OCI-LY3 (cell line): Measurements from ENCODE around the gene S100A4.

Experiments used
- H2AFZ ChIP-seq: fragments of 200-600, 300-600 bp; shearing (Covaris generic); 2 replicates; pipeline ENCODE4 v1.6.0; 2014; ENCODE audit warnings: antibody characterized with exemption, low read depth, low read length
- H3K27ac ChIP-seq: fragments of 200-600, 300-600 bp; sonication (generic); 2 replicates; pipeline ENCODE4 v1.5.1; 2014; ENCODE audit warnings: mild to moderate bottlenecking, low read length, moderate library complexity, mixed read lengths
- H3K27me3 ChIP-seq: fragments of 200-600, 300-600 bp; sonication (generic); 2 replicates; pipeline ENCODE4 v1.6.1; 2014; ENCODE audit warnings: low read depth, low read length, mixed read lengths
- H3K36me3 ChIP-seq: fragments of 200-600, 300-600 bp; sonication (generic); replicated peaks from 2 replicates; pipeline ENCODE3; 2014; ENCODE audit warnings: low read depth, low read length, mixed read lengths
- H3K4me1 ChIP-seq: fragments of 300-600, 200-600 bp; sonication (generic); 2 replicates; pipeline ENCODE4 v1.6.1; 2014; ENCODE audit warnings: low read length, mixed read lengths
- H3K4me2 ChIP-seq: fragments of 200-600, 300-600 bp; sonication (generic); 2 replicates; pipeline ENCODE4 v1.6.1; 2014; ENCODE audit warnings: low read length, mixed read lengths
- H3K4me3 ChIP-seq: fragments of 300-600, 200-600 bp; sonication (generic); 2 replicates; pipeline ENCODE4 v1.5.1; 2014; ENCODE audit warnings: antibody characterized with exemption, mild to moderate bottlenecking, low read length, moderate library complexity
- H3K79me2 ChIP-seq: fragments of 300-600, 200-600 bp; shearing (Covaris generic); 2 replicates; pipeline ENCODE4 v1.6.1; 2014; ENCODE audit warnings: mild to moderate bottlenecking, low read length, mixed read lengths
- H3K9ac ChIP-seq: fragments of 300-600, 200-600 bp; shearing (Covaris generic); 2 replicates; pipeline ENCODE4 v1.6.0; 2014; ENCODE audit warnings: mild to moderate bottlenecking, low read length, moderate library complexity
- H3K9me3 ChIP-seq: fragments of 200-600, 300-600 bp; shearing (Covaris generic); 2 replicates; pipeline ENCODE4 v1.6.1; 2014; ENCODE audit warnings: low read length, mixed read lengths; ENCODE audit not compliant: insufficient read depth
- H4K20me1 ChIP-seq: fragments of 200-600, 300-600 bp; sonication (generic); 2 replicates; pipeline ENCODE4 v1.6.1; 2016; ENCODE audit warnings: low read length, mixed read lengths; ENCODE audit not compliant: insufficient read depth
- CTCF ChIP-seq: fragments of 200-600, 300-600 bp; sonication (generic); IDR thresholded peaks from 2 replicates; pipeline ENCODE4 v1.5.1; 2014; ENCODE audit warnings: antibody characterized with exemption, low read length, low read depth
- EZH2phosphoT487 ChIP-seq: fragments of 200-600 bp; shearing (Covaris generic); IDR thresholded peaks from 2 replicates; pipeline ENCODE4 v1.6.1; 2018; ENCODE audit warnings: antibody characterized with exemption, mixed run types, low read depth

The S100A4 gene

GRCh38 chr1:153534925-153535241, 10.7 kb downstream of the S100A4 start:
- H3K27me3 ChIP-seq = no peaks in the 10 kb centered on the region
- H3K4me2 ChIP-seq = peak overlapping the region; percentile 100
- no peak for TF ChIP-seq CTCF
- no peak for TF ChIP-seq EZH2phosphoT487
- no peaks in the 10 kb centered on the region for H3K36me3 ChIP-seq
- no peak overlapping the region for H2AFZ ChIP-seq
- H3K79me2 ChIP-seq = 0 out of 2 replicates have a peak, but pooled peaks cover 2% of the 10 kb centered on the region
- no peaks in the 10 kb centered on the region for H4K20me1 ChIP-seq
- H3K27ac ChIP-seq = no peak overlapping the region
- H3K9me3 ChIP-seq = no peaks in the 10 kb centered on the region
- H3K4me1 ChIP-seq = peaks cover 29% of the 10 kb centered on the region
- H3K4me3 ChIP-seq = peak overlapping the region; percentile 83
- no peak overlapping the region; the same call in 1 of the 2 replicates for H3K9ac ChIP-seq

DNA sequence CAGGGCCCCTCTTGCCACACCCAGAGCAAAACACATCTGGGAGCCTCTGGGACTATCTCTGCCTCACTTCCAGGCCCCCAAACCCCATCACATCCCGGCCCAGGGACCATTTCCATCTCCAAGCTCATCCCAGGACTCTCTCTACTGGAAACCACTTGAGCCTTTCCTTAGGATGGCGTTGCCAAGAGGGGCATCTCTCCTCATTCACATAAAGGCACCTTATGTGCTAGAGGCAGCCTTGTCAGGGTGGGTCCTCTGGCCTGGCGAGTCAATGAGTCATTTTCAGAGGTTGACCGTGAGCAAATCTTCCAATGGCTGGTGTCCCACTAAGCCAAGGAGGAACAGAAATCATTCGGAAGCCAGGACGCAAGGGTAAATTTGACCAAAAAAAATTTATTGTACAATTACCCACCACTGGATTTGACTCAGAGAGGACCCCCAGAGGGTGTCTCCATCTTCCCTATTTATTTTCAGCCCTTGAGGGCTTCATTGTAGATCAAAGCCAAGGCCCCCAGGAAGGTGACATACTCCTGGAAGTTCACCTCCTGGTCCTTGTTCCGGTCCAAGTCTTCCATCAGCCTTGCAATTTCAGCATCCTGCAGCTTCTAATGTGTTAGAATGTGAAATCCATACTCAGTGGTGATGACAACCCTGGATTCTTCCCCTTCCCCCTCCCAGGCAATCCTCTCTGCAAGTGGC, 11.2 kb downstream of the S100A4 start:
- peaks cover 29% of the 10 kb centered on the region for H3K4me1 ChIP-seq
- no peak overlapping the region for H3K9ac ChIP-seq
- no peaks in the 10 kb centered on the region for H3K36me3 ChIP-seq
- H3K4me3 ChIP-seq = no peak overlapping the region
- 0 out of 2 replicates have a peak, but pooled peaks cover 2% of the 10 kb centered on the region for H3K79me2 ChIP-seq
- TF ChIP-seq EZH2phosphoT487 (no peak), CTCF (no peak)
- no peak overlapping the region for H3K4me2 ChIP-seq
- no peak overlapping the region for H3K27ac ChIP-seq
- no peaks in the 10 kb centered on the region for H3K27me3 ChIP-seq
- no peaks in the 10 kb centered on the region for H4K20me1 ChIP-seq
- H2AFZ ChIP-seq = no peak overlapping the region
- no peaks in the 10 kb centered on the region for H3K9me3 ChIP-seq

DNA sequence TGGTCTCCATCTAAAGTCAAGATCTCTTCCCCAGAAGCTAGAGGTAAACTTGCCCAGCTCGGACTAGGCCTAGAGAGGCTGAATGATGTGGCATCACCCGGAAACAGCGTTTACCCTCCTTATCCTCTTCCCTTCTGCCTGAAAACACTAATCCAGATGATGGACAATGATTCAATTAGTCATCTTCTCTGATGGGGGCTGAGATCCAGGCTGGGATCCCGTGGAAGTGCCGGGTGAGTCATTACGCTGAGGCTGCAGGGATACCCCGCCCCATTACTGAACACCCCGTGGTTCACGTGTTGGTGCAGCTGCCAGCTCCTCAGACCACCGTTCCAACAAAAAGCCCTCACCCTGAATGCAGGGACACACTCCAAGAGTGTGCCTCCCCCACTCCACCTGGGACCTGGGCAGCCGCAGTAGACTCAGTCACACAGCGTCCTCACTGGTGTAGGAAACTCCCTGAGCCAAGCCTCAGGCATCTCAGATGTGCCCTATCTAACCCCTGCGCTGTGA, 11.9 kb downstream of the S100A4 start:
- Histone ChIP-seq H3K9ac (no peak overlapping the region), H3K4me2 (no peak overlapping the region), H2AFZ (no peak overlapping the region), H3K27me3 (no peaks in the 10 kb centered on the region), H3K4me1 (peaks cover 29% of the 10 kb centered on the region), H3K27ac (no peak overlapping the region), H3K79me2 (0 out of 2 replicates have a peak, but pooled peaks cover 2% of the 10 kb centered on the region), H3K36me3 (no peaks in the 10 kb centered on the region), H3K4me3 (no peak overlapping the region), H4K20me1 (no peaks in the 10 kb centered on the region), H3K9me3 (no peaks in the 10 kb centered on the region)
- no peak for TF ChIP-seq CTCF
- TF ChIP-seq EZH2phosphoT487 = no peak

DNA sequence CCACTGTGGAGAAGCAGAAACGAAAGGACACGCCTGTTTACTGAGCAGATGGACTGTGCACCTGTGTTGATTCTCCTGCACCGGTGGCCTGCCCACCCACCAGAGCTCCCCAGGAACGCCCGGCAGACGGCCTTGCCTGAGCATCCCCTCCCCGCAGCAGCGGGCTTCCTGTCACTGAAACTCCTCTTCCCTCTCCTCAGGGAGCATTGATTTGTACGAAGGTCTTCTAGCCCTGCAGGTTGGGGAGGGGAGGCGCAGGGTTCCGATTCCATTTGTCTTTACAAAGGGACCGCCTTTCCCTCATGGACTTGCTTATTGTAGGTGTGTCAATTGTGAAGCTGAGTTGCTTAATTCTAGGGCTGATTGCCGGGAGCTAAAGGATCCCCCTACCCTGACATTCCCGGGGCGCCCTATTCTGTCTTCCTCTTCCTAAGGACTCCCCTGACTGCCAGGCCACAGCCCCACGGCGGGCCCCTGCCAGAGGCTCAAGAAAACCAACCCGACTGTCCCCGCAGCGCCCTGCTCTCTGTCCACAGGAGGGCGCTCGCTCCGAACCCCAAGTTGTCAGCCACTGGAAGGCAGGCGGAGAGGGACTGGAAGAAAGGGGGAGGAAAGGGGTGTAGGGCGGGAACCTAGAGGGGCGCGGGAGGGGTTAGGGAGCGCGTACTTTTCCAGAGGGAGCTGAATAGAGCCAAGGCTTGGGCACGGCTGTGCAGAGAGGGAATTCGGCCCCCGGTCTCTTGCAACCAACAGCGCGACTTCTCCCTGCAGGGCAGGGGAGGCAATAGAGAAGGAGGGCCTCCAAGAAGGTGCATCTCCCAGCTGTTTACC, 12.6 kb downstream of the S100A4 start:
- Histone ChIP-seq H2AFZ (no peak overlapping the region), H3K9me3 (no peaks in the 10 kb centered on the region), H4K20me1 (no peaks in the 10 kb centered on the region), H3K4me3 (no peak overlapping the region), H3K27ac (no peak overlapping the region), H3K4me2 (peak overlapping the region; percentile 39), H3K36me3 (no peaks in the 10 kb centered on the region), H3K79me2 (0 out of 2 replicates have a peak, but pooled peaks cover 2% of the 10 kb centered on the region), H3K27me3 (no peaks in the 10 kb centered on the region), H3K9ac (no peak overlapping the region), H3K4me1 (peaks cover 29% of the 10 kb centered on the region)
- TF ChIP-seq CTCF = peak; percentile 96
- no peak for TF ChIP-seq EZH2phosphoT487
